IMR-90 (cell line): ENCODE results near the gene SUPT3H. TPM values are rescaled to one million over a fixed set of nuclear protein-coding genes. Genes with fewer than 3 reads are reported as not detected.

Source experiments
- ATAC-seq: fragments of 200-7000 bp; cut with Tn5 transposase; 2 replicates; pipeline ENCODE4 v1.9.1; 2020; ENCODE audit warnings: low read depth, mild to moderate bottlenecking, moderate library complexity
- BruUV-seq: library from RNA; stranded (reverse); fragments of 400-500 nt; replicated peaks from 2 replicates; lab custom pipeline; 2021; lab: Mats Ljungman, UMichigan
- CTCF ChIA-PET: fragments of 300-600 bp; formaldehyde crosslinking; extraction: SDS; loops from one replicate; lab custom pipeline; 2021; ENCODE audit warnings: antibody characterized with exemption; lab: Yijun Ruan, JAX
- POLR2A ChIA-PET: fragments of 300-600 bp; sonication (Branson Sonifier 250); formaldehyde crosslinking; loops from one replicate; lab custom pipeline; 2022; ENCODE audit warnings: antibody characterized with exemption; ENCODE audit not compliant: unreplicated experiment; lab: Charles Lee
- DNase-seq: peaks from one replicate; pipeline ENCODE4 v3.0.0; 2013
- H2AFZ ChIP-seq: replicated peaks from 2 replicates; pipeline ENCODE3; 2013; ENCODE audit warnings: low read length, mild to moderate bottlenecking; ENCODE audit not compliant: poor library complexity
- H2AK5ac ChIP-seq: 2 replicates; pipeline ENCODE4 v1.6.1; 2013; ENCODE audit warnings: low read depth, low read length, inconsistent platforms
- H2AK9ac ChIP-seq: replicated peaks from 2 replicates; pipeline ENCODE3; 2013; ENCODE audit warnings: mild to moderate bottlenecking, low read depth, low read length, moderate library complexity; ENCODE audit not compliant: poor library complexity
- H2BK120ac ChIP-seq: 2 replicates; pipeline ENCODE4 v1.6.1; 2013; ENCODE audit warnings: low read depth, low read length, inconsistent platforms
- H2BK15ac ChIP-seq: 3 replicates; pipeline ENCODE4 v1.6.1; 2013; ENCODE audit warnings: low read depth, low read length, inconsistent platforms
- H2BK20ac ChIP-seq: 2 replicates; pipeline ENCODE4 v1.6.1; 2013; ENCODE audit warnings: low read depth, mild to moderate bottlenecking, inconsistent platforms, low read length, moderate library complexity
- H2BK5ac ChIP-seq: 2 replicates; pipeline ENCODE4 v1.6.1; 2013; ENCODE audit warnings: mild to moderate bottlenecking, low read depth, low read length, inconsistent platforms; ENCODE audit not compliant: poor library complexity, severe bottlenecking
- H3K14ac ChIP-seq: replicated peaks from 2 replicates; pipeline ENCODE4 v1.6.1; 2013; ENCODE audit warnings: low read depth, low read length, inconsistent platforms
- H3K18ac ChIP-seq: 2 replicates; pipeline ENCODE4 v1.6.1; 2013; ENCODE audit warnings: low read depth, low read length, control low read depth
- H3K23ac ChIP-seq: 2 replicates; pipeline ENCODE4 v1.6.1; 2013; ENCODE audit warnings: low read depth, low read length, inconsistent platforms
- H3K27ac ChIP-seq: 2 replicates; pipeline ENCODE4 v1.5.1; 2013; ENCODE audit warnings: mild to moderate bottlenecking, control low read depth, low read length; ENCODE audit not compliant: insufficient read depth
- H3K27me3 ChIP-seq: 2 replicates; pipeline ENCODE4 v1.6.1; 2013; ENCODE audit warnings: low read length; ENCODE audit not compliant: control insufficient read depth, insufficient read depth
- H3K36me3 ChIP-seq: 2 replicates; pipeline ENCODE4 v1.6.1; 2013; ENCODE audit warnings: low read length, mixed read lengths; ENCODE audit not compliant: control insufficient read depth, insufficient read depth
- H3K4ac ChIP-seq: 2 replicates; pipeline ENCODE4 v1.6.1; 2013; ENCODE audit warnings: low read depth, low read length, inconsistent platforms
- H3K4me1 ChIP-seq: 2 replicates; pipeline ENCODE4 v1.6.1; 2013; ENCODE audit warnings: low read length, mixed read lengths; ENCODE audit not compliant: control insufficient read depth, insufficient read depth
- H3K4me2 ChIP-seq: 2 replicates; pipeline ENCODE4 v1.6.1; 2013; ENCODE audit warnings: low read depth, mild to moderate bottlenecking, control low read depth, low read length, moderate library complexity
- H3K4me3 ChIP-seq: 2 replicates; pipeline ENCODE4 v1.5.1; 2013; ENCODE audit warnings: low read depth, mild to moderate bottlenecking, control low read depth, low read length, moderate library complexity; ENCODE audit not compliant: insufficient read depth
- H3K56ac ChIP-seq: 2 replicates; pipeline ENCODE4 v1.6.1; 2013; ENCODE audit warnings: low read length, inconsistent platforms; ENCODE audit not compliant: insufficient read depth; ENCODE audit errors: extremely low read depth
- H3K79me1 ChIP-seq, 2 experiments: 2 replicates each; pipeline ENCODE4 v1.6.1; 2013; ENCODE audit warnings: low read length in 2 of 2, inconsistent platforms in 1 of 2, low read depth in 1 of 2
- H3K9ac ChIP-seq: 2 replicates; pipeline ENCODE4 v1.6.1; 2013; ENCODE audit warnings: low read depth, low read length, control low read depth
- H3K9me1 ChIP-seq: 2 replicates; pipeline ENCODE4 v1.6.1; 2013; ENCODE audit warnings: low read length, inconsistent platforms; ENCODE audit not compliant: insufficient read depth
- H3K9me3 ChIP-seq: 2 replicates; pipeline ENCODE4 v1.6.1; 2013; ENCODE audit warnings: low read length; ENCODE audit not compliant: control insufficient read depth, insufficient read depth
- H4K20me1 ChIP-seq: 2 replicates; pipeline ENCODE4 v1.6.1; 2013; ENCODE audit warnings: low read length, inconsistent platforms; ENCODE audit not compliant: insufficient read depth
- H4K5ac ChIP-seq: 2 replicates; pipeline ENCODE4 v1.6.1; 2013; ENCODE audit warnings: mild to moderate bottlenecking, low read depth, low read length, control low read depth
- H4K8ac ChIP-seq, 2 experiments: 2 replicates each; pipeline ENCODE4 v1.6.1; 2013; ENCODE audit warnings: low read depth in 2 of 2, low read length in 2 of 2, control low read depth in 1 of 2, inconsistent platforms in 1 of 2
- H4K91ac ChIP-seq: 2 replicates; pipeline ENCODE4 v1.6.1; 2013; ENCODE audit warnings: low read depth, low read length, inconsistent platforms; ENCODE audit not compliant: insufficient read depth
- BHLHE40 ChIP-seq: fragments of 150-350 bp; IDR thresholded peaks from 2 replicates; pipeline ENCODE4 v1.6.1; 2016; ENCODE audit warnings: mild to moderate bottlenecking, low read depth, low read length
- CEBPB ChIP-seq: IDR thresholded peaks from 2 replicates; pipeline ENCODE4 v1.6.1; 2012; ENCODE audit warnings: low read depth, low read length, improper control_type of control experiment
- MAFK ChIP-seq: IDR thresholded peaks from 2 replicates; pipeline ENCODE4 v1.6.1; 2012; ENCODE audit warnings: low read depth, low read length, improper control_type of control experiment
- NFE2L2 ChIP-seq: fragments of 150-350 bp; IDR thresholded peaks from 2 replicates; pipeline ENCODE4 v1.6.1; 2016; ENCODE audit warnings: low read depth, mild to moderate bottlenecking, low read length
- WGBS, 2 experiments: methylation state at CpG; one replicate each; pipeline versions ENCODE4 v1.1.5 to v1.1.7; 2013; ENCODE audit warnings: missing lambda C conversion rate in 2 of 2; ENCODE audit not compliant: insufficient read length in 1 of 2; ENCODE audit errors: extremely low coverage in 2 of 2; 5-methylcytosine and 5-hydroxymethylcytosine counted together
- dilution Hi-C: fragments of 300-500 bp; cut with HindIII; formaldehyde crosslinking; loops from one replicate; pipeline ENCODE4 v1.14.3; 2018; ENCODE audit warnings: low sequenced_read_pairs; ENCODE audit not compliant: unreplicated experiment
- in situ Hi-C: fragments of 300-500 bp; cut with MboI; formaldehyde crosslinking; loops from 3 replicates; pipeline ENCODE4 v1.14.3; 2019; ENCODE audit warnings: low sequenced_read_pairs, inconsistent platforms, mixed read lengths
- intact Hi-C: fragments of 100-400 bp; cut with micrococcal nuclease; formaldehyde crosslinking; loops from 2 replicates; pipeline ENCODE4 v1.10.0; 2022
- polyA plus RNA-seq, 3 experiments: library from polyadenylated mRNA; depleted of rRNA; stranded (reverse); fragments of >200 nt; gene quantifications; 2 replicates each; pipeline ENCODE4 v1.2.3, GENCODE V29; 2012; ENCODE audit warnings: low replicate concordance in 1 of 3
- total RNA-seq: library from RNA; depleted of rRNA; stranded (reverse); fragments of >200 nt; gene quantifications from 2 replicates; pipeline ENCODE4 v1.2.3, GENCODE V29; 2012
- TF ChIP-seq, protein P1 (sequence below): conservative IDR thresholded peaks from 2 replicates; pipeline ENCODE4 v1.5.1; 2012; ENCODE audit warnings: mild to moderate bottlenecking, low read depth, low read length, improper control_type of control experiment

The SUPT3H gene
- total and polyA plus RNA-seq, 2 of the 4 experiments (the other 2 are of a cell fraction), result 4.5 to 5.0 TPM

DNA sequence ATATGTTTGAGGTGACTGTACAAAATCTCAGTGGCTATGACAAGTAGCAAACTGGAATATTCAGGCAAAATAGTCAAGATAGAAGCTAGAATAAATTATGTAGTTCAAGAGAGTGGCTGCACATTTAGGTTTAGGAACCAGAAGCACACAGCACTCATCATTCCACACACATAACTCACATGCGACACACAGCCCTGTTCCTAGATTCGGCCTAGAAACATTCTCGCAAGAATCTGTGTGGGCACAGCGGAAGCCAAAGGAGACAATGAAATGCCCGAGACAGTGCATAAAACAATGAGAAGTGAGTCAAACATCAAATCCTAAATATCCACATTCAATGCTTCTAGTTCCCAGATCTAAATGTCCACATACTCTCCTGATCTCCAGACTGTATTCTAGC lies 9.5 kb upstream of the SUPT3H start:
- no peak overlapping the region for H2BK15ac ChIP-seq
- no peaks in the 10 kb centered on the region for H3K79me1 ChIP-seq
- H3K4ac ChIP-seq, result no peak overlapping the region
- H4K91ac ChIP-seq, result no peak overlapping the region
- DNase-seq (peak; percentile 62), ATAC-seq (no peak)
- BruUV-seq, result no TSS peak
- TF ChIP-seq, protein P1, sequence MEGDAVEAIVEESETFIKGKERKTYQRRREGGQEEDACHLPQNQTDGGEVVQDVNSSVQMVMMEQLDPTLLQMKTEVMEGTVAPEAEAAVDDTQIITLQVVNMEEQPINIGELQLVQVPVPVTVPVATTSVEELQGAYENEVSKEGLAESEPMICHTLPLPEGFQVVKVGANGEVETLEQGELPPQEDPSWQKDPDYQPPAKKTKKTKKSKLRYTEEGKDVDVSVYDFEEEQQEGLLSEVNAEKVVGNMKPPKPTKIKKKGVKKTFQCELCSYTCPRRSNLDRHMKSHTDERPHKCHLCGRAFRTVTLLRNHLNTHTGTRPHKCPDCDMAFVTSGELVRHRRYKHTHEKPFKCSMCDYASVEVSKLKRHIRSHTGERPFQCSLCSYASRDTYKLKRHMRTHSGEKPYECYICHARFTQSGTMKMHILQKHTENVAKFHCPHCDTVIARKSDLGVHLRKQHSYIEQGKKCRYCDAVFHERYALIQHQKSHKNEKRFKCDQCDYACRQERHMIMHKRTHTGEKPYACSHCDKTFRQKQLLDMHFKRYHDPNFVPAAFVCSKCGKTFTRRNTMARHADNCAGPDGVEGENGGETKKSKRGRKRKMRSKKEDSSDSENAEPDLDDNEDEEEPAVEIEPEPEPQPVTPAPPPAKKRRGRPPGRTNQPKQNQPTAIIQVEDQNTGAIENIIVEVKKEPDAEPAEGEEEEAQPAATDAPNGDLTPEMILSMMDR, result no peak
- TF ChIP-seq CEBPB (no peak), BHLHE40 (no peak), NFE2L2 (no peak), MAFK (no peak)
- intact Hi-C loops, result no loop called here
- no peak overlapping the region for H2BK120ac ChIP-seq
- H3K27me3 ChIP-seq, result no peaks in the 10 kb centered on the region
- no peak overlapping the region for H3K9ac ChIP-seq
- no peaks in the 10 kb centered on the region for H4K20me1 ChIP-seq
- H4K8ac ChIP-seq, result no peak overlapping the region
- dilution Hi-C loops, result no loop called here
- peaks cover 3% of the 10 kb centered on the region for H3K4me1 ChIP-seq
- no peak overlapping the region for H2AK5ac ChIP-seq
- no peak overlapping the region for H3K4me2 ChIP-seq
- in situ Hi-C loops, result no loop called here
- no peak overlapping the region; the same call in 1 of the 2 replicates for H3K18ac ChIP-seq
- H3K14ac ChIP-seq, result no peak overlapping the region
- no peaks in the 10 kb centered on the region for H3K36me3 ChIP-seq
- POLR2A ChIA-PET, result interaction anchor here (0.6 kb wide), 1 partner anchor 537 kb away, joined by 3 read pairs; no protein-coding TSS in a partner anchor
- CTCF ChIA-PET, result interaction anchor here (0.9 kb wide), 2 partner anchors 8 to 14 kb away, joined by 3 read pairs; no protein-coding TSS in a partner anchor
- H3K56ac ChIP-seq, result no peak overlapping the region
- no peaks in the 10 kb centered on the region for H3K9me3 ChIP-seq
- WGBS, 2 experiments, result 60% methylated on average over 1 of the region's 5 CpGs; no CpG with 5 or more reads in 1 of the 2 experiments
- no peaks in the 10 kb centered on the region for H3K9me1 ChIP-seq
- H3K27ac ChIP-seq, result no peak overlapping the region
- H2BK20ac ChIP-seq, result no peak overlapping the region
- H2AK9ac ChIP-seq, result no peak overlapping the region
- H2AFZ ChIP-seq, result no peak overlapping the region
- no peak overlapping the region; the same call in 1 of the 2 replicates for H3K23ac ChIP-seq
- no peak overlapping the region for H3K4me3 ChIP-seq
- H4K5ac ChIP-seq, result no peak overlapping the region
- H2BK5ac ChIP-seq, result no peak overlapping the region
